MV-4-11 (cell line): Measurements from ENCODE around the gene CYB5B.

Source experiments
- DNase-seq: peaks from one replicate; lab custom pipeline; 2025; lab: John Stamatoyannopoulos, UW

The CYB5B gene

DNA sequence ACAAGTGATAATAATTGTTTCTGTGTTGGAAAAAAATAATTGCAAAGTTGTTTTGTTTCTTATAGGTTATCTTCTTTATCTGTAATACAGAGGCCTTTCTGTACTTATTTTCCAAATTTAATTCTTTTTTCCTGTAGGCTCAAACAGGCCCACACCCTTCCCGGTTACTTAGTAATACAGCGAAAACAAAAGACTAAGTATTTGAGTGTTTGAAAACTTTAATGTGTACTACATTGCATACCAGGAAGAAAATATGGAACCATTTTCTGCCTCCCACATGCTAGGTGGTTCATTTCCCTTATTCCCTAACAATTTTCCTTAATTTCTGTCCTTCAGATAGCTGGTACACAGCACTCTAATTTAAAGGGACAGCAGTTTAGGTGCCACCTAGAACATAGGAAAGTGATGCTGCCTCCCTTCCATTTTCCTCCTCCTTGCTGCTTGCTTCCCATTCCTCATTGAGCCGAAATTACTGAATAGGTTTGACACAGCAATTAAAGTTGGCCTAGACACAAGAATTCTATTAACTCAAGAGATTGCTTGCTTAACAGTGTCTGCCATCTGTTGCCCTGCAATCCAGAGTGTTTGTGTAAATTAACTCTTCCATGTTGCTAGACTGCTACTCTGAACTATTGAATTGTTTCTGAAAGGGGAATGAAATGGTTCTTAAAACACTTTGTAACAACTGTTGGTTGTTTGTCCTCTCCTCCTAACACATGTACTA is 24.2 kb downstream of the CYB5B start:
- no peak for DNase-seq

DNA sequence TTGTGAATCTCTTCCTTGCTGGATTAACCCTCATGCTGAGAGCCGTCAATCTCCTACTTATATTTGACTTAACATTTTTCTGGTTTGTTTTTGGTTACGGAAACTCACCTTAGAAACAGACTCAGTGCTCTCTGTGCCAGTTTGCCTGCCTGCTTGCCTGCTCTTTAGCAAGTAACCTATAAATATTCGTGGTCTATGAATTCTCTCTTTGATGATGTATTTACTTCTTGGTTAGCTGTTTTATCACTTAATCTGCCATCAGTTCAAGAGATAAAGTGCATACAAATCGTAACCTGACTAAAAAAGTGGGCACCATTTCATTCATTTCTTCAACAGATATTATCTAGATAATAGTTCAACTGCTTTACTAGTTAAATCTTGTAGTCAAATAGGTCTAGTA is 26.7 kb downstream of the CYB5B start:
- no peak for DNase-seq

DNA sequence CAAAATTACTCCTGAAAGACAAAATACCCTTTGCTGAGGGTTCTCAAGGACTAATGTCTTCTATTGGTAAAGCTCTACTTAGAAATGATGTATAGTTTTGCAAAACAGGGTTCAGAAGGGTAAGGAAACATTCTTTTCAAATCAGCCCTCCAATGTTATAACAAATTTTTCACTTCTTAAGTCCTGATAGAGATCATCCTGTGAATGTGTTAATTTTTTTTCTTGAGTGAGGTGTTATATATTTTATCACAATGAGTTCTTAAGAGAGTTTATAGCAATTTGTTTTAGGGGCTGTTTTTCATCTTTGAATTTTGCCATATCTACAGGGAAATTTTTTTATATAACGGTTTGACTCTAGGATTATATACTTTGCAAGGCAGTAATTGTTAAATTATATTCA is 29.5 kb downstream of the CYB5B start:
- no peak for DNase-seq

DNA sequence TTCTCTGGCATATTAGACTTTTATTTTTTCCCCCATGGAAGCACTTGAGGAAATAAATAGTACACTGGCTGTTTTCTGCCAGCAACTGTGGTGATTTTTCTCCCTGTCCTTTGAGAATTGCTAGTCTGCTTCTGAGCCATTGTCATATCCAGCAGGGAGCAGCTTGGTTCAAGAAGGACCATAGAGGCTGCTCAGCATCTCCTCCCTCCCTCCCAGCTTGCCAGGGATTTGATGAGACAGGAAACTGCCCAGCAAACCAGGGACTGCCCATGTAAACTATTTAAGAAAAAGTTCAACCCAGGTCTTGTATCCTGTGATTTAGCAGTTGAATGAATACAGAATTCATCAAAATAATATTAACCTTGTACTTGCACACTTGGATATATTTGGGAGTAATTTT is 39.5 kb downstream of the CYB5B start:
- DNase-seq, result no peak

DNA sequence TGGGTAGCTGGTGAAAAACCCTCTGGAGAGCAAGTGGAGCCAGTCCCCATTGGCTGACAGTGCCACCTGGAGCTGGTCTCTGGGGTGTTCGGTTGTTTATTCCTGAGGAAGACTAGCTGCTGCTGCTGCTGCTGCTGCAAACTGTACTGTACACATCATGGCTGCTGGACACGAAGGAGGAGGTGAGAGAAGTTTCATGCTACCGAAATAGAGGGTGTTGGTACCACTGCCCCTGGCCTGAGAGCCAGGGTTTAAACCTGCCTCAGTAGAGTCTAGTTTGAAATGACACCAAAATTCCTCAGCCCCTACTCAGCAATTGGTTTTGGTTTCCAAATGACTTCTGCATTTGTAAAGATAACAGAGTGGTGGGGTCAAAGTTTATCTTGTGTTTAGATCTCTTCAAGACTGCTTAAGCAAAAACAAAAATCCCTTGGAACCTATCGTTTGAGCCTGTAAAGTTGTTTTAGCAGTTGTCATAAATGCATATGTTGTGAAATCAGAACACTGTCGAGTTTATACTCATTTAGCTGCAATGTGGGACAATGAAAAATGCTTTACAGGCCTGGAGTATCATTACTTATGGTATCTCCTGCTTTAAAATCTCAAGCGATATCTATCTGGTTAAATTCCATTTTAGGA is 40.8 kb downstream of the CYB5B start:
- DNase-seq, result peak; percentile 37

DNA sequence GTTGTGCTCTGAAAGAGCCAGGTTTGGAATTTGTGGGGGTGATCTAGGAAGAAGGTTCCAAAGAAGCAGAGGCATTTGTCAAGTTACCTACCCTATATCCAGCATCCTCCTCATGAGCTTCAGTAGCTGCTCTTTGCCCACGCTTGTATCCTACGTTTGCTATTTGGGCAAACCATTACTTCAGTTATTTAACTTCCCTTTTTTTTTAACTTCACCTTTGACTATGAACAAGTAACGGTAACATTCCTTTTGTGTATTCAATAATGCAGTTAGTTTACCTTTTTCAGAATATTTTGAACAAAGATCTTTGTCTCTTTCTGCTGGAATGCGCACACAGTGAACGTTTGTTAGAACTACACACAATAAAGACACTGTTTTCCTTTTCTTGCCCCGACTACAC is 41.5 kb downstream of the CYB5B start:
- no peak for DNase-seq

DNA sequence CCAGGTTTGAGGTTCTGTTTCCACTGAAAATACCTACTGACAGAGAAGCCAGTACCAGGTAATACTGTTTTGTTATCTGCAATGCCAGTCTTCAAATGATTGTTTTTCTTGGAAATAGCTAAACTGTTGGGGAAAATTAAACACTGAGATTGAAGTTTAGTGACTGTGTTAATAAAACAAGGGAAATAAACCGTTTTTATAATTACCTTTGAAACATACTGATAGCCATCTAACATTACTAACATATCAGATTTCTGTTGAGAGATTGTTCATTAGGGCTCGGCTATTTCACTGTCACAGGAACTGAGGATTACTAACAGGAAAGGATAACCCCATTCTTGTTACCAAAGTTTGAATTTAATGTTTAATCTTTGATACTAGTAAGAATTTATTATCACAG is 42.1 kb downstream of the CYB5B start:
- no peak for DNase-seq

DNA sequence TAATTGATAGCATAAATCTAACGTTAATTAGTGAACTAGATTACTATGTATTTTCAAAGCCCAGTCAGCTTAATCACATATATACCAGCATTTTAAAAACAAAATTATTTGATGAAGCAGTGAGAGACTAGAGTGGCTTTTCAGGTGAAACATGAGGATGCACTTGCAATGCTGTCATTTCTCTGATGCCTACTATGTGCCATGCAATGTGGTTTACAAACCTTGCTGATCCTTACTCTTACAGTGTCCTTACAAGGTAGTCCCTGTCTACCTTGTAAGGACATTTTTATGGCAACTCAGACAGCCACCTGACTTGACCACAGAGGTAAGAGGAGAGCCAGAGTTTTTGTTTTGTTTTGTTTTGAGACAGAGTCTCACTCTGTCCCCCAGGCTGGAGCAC is 42.7 kb downstream of the CYB5B start:
- no peak for DNase-seq

DNA sequence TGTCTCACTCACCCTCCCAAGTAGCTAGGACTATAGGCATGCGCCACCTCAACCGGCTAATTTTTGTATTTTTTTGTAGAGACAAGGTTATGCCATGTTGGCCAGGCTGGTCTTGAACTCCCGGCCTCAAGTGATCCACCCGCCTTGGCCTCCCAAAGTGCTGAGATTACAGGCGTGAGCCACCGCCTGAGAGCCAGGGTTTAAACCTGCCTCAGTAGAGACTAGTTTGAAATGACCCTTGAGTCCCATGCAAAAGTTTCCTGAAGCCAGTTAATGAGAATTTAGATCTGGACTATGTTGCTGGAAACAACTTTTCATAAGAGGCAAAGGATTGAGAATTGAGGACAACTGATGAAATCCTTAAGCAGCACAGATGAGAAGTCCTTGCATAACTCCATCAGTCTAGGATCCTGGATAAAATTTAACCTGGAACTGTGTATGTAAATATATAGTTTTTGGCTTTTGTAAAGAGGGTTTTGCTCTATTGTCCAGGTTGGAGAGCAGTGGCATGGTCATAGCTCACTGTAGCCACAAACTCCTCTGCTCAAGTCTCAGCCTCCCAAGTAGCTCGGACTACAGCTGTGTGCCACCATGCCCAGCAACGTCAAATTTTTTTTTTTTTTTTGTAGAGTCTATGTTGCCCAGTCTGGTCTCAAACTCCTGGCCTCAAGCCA is 43.2 kb downstream of the CYB5B start:
- DNase-seq, result no peak

DNA sequence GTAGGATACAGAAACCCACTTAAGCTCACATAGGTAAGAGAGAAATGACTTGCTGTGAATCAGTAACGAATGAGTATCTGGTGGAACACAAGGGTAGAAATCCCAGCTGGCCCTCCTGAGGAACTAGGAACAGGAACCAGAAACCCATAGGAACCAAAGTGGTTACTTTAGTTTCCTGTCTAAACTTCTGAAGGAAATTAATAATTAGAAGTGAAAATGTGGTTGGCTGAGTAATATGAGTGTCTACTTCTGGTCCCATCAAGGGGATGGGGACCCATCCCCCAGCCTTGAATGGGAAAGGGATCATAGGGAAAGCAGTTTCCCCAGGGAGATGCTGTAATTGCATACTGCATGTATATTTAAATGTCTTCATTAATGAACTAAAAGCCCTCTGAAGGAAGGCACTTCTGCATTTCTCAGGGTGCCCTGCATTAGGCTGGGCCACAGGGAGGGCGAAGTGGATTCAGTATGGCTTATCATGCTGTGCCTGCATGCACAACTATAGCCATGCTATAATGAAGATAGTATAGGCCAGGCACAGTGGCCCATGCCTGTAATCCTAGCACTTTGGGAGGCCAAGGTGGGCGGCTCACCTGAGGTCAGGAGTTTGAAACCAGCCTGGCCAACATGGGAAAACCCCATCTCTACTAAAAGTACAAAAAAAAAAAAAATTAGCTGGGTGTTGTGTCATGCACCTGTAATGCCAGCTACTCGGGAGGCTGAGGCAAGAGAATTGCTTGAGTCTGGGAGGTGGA is 45.6 kb downstream of the CYB5B start:
- DNase-seq, result peak; percentile 88

DNA sequence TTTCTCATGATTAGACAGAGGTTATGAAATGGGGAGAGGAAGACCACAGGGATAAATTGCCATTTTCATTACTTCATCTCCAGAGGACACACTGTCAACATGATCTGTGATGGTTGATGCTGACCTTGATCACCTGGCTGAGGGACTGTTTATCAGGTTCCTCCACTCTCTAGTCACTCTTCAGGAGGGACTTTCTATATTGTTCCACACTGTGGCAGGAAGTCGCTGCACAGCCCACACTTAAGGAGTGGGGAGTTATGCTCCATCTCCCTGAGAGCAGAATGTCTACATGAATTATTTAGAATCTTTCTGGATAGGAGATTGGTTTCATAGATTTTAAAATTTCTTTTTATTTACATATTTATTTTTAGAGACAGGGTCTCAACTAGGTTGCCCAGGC is 46.7 kb downstream of the CYB5B start:
- DNase-seq, result no peak

DNA sequence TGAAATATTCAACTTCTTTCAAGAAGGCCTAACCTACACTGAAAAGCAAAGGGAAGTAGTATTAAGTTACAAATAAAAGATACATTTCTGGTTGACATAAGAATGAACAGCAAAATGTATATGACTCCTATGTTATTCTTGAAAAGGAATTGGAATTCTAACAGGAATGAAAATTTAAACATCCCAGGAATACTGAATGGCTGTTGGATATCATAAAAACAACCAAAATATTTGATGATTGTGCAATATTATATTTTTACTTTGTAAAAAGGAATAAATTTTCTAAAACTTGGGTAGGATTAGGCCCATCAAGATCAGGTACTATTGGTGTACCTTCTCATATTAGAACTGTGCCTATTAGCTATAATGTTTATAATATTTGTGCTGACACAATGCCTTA is 50.0 kb downstream of the CYB5B start:
- DNase-seq, result no peak

DNA sequence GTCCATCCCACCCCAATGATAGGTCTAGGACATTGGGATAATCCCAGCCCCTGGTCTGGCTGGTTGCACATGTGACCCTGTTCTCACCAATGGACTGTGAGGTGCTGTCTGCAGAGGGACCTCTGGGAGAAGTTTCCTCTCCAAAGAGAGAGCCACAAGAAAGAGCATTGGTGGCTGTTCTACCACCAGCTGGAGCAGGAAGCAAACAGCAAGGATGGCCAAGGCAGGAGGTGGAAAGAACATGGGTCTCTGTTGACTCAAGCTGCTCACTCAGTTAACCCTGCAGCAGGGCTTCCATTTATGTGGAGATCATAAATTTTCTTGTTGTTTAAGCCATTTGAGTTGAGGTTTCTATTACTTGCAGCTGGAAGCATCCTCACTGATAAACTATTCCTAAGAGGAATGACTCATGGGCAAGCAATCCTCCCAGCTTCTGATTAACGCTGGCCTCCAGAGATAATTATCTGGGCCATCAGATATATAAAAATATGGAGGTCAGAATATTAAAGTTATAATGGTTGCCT is 52.6 kb downstream of the CYB5B start:
- DNase-seq, result no peak

DNA sequence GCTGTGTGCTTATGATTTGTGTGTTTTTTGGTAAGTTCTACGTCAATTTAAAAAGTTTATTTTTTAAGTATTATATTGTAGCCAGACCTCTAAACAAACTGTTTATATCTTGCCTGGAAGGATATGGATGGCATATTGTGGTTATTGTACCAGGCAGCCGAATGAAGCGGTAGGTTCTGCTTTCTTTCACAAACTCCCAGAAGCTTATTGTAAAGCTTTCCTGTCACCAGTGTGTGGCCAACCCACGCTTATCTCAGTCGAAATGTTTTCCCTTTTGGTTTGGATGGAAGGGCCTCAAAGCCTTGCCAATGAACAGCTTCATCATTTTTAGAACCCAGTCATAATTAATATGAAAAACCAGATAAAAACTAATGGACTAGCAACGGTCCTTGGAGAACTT is 53.1 kb downstream of the CYB5B start:
- DNase-seq, result peak; percentile 63

DNA sequence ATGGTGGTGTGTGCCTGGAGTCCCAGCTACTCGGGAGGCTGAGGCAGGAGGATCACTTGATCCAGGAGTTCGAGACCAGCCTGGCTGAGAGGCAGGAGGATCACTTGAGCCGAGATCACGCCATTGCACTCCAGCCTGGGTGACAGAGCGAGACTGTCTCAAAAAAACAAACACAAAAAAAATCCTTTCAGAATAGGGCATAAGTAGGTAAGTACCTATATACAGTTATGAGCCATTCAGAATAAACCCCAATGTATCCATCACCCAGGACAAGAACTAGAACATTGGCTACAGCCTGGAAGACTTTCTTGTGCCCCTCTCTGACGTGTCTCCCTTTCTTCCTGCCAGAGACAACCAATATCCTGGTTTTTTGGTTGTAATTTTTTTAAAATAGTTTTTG is 54.3 kb downstream of the CYB5B start:
- no peak for DNase-seq

DNA sequence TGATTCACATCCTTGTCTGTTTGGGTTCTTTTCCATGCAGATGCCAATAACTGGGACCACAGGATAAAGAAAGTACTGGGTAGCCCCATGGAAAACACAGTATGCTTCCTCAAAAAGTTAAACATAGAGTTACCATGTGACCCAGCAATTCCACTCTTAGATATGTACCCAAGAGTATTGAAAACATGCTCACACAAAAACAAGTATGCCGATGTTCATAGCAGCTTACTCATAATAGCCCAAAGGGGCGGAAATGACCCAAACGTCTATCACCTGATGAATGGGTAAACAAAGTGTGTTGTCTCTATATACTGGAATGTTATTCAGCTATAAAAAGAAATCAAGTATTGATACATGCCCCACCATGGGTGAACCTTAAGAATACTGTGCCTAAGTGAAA is 55.4 kb downstream of the CYB5B start:
- no peak for DNase-seq

DNA sequence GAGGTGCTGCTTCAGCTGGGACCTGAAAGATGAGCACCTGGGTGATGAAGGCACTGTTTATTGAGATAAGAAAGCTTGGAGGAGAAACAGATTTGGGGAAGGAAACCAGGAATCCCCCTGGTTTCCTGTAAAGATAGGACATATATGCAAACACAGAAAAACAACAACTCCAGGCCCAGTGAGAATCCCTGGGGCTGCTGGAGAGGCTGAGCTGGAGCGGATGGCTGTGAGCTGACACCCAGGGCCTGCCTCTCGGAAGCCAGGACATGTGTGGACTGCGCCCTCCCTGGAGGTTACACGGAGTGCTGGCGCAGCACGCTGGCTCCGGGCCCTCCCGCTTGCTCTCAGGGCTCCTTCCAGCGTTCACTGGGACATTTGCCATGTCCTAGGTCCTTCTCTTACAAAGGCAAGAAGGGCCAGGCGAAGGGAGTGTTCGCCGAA is 57.5 kb downstream of the CYB5B start:
- DNase-seq, result no peak

DNA sequence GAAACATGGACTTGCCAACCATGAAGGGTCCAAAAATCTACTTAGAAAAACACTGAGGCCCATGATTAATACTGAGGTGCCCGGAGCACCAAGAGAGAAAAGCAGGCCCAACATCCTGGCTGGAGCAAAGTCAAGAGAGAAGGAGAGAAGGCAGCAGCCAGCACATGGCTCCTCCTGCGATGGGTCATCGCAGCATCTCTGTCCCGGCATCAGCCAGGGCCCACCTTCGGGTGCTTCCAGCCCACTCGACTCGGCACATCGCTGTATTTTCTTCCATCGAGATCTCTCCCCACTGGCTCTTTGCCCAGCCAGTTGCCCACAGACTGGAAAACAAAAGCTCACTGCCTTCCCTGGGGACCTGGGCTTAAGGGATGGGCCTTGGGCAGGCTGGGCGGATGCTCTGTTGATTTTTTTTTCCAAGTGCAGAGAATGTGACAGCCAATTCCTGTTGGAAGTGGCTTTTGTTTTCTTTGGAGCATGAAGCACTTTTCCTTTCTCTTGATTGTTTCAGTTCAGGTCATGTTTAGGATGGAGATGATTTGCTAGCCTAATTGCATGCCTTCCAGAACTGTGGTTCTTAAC is 58.1 kb downstream of the CYB5B start:
- DNase-seq, result no peak

DNA sequence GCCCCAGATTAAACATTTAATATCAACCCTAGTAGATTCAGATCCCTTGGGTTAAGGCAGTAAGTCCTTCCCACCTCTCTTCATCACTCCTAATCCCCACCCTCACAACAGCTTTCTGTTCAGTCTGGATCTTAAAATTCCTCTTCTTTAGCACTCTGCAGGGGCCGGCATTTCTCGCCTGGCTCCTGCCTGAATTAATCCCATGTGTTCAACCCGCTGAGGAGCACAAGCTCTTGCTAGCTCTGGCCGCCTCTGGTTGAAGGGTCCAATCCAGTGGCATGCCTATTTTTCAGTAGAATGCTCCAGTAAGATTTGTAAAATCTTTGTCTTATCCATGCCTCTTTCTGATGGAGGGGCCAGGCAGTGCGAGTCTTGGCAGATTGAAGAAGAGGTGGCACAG is 59.2 kb downstream of the CYB5B start:
- DNase-seq, result no peak

DNA sequence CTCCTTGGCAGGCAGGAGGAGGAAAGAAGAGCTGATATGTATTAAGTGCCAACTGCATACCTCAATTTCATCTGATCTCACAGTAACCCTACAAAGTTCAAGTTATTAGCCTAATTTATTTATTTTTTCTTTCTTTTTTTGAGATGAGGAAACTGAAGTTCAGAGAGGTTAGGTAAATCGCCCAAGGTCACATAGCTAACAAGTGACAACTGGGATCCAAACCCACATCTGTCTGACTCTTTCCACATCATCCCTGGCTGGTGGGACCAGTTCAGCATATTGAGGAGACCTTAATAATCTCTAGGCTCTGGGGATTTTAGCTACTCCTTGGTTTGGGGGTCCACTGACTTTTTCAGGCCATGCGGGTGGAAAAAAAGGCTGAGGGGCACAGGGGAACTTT is 60.9 kb downstream of the CYB5B start:
- DNase-seq, result no peak

DNA sequence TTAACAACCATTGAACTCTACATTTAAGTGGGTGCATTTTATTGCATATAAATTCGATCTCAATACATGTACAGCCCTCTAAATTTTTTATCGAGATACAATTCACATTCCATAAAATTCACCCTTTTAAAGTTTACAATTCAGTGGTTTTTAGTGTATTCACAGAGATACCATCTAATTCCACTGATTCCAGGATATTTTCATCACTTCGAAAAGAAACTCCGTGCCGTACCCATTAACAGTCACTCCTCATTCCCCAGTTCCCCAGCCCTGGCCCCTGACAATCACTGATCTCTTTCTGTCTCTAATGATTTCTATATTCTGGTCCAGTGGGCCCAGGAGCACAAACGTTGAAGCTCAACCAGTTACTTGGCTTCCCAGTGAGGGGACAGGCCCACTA is 61.4 kb downstream of the CYB5B start:
- no peak for DNase-seq

DNA sequence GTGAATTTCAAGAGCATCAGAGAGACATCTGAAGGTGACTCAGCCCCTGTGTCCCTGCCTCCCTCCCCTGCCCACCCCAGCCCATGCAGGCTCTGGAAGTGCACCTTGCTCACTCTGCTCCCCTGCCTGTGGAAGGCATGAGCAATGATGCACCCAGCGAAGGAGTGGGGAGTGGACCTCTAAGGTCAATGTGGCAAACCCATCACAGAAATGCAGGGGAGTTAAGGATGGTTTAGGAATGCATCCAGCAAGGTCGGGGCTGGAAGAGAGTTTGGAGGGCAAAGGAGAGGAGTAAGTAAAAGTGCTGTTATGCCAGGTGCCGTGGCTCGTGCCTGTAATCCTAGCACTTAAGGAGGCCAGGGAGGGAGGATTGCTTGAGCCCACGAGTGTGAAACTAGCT is 61.9 kb downstream of the CYB5B start:
- no peak for DNase-seq
